Measurements from ENCODE around the gene SLC9A3. TPM values are rescaled to one million over a fixed set of nuclear protein-coding genes. Genes with fewer than 3 reads are reported as not detected.

The SLC9A3 gene
- total and polyA plus RNA-seq, 2 of the 13 experiments (the other 11 are each of a cell fraction or from before 2014, with no cell fraction given) = 1.5 to 1.8 TPM

GRCh38 chr5:443239-444151 lies 80.8 kb downstream of the SLC9A3 start (continued):
- no peak for TF ChIP-seq ZNF839 (CRISPR knock-in tag; IDR thresholded peaks at IDR 0.05; ENCODE audit: borderline replicate concordance)
- peak; percentile 34; the same call in 1 of the 2 replicates for TF ChIP-seq YEATS4 (CRISPR knock-in tag; IDR thresholded peaks at IDR 0.05; ENCODE audit: borderline replicate concordance)
- TF ChIP-seq ZNF776 (CRISPR knock-in tag; IDR thresholded peaks at IDR 0.05) = 0 out of 2 replicates have a peak, but pooled peaks have one; percentile 13
- TF ChIP-seq SPEN (CRISPR knock-in tag; IDR thresholded peaks at IDR 0.05; ENCODE audit: low read depth) = 0 out of 2 replicates have a peak, but pooled peaks have one; percentile 33
- 0 out of 2 replicates have a peak, but pooled peaks have one; percentile 53 for TF ChIP-seq DNMT1 (CRISPR knock-in tag; IDR thresholded peaks at IDR 0.05)
- TF ChIP-seq MLXIP (CRISPR knock-in tag; IDR thresholded peaks at IDR 0.05; ENCODE audit: borderline replicate concordance) = no peak
- 0 out of 2 replicates have a peak, but pooled peaks have one; percentile 23 for TF ChIP-seq ZNF430 (CRISPR knock-in tag; IDR thresholded peaks at IDR 0.05)
- no peak for TF ChIP-seq MED13 (CRISPR knock-in tag; IDR thresholded peaks at IDR 0.05)
- no peak for TF ChIP-seq TBX3 (IDR thresholded peaks at IDR 0.05; ENCODE audit: borderline replicate concordance)
- TF ChIP-seq ZNF737 (CRISPR knock-in tag; IDR thresholded peaks at IDR 0.05; ENCODE audit: borderline replicate concordance) = 0 out of 2 replicates have a peak, but pooled peaks have one; percentile 24
- TF ChIP-seq HDAC1 (CRISPR knock-in tag; IDR thresholded peaks at IDR 0.05) = peak; percentile 56; the same call in 1 of the 2 replicates
- TF ChIP-seq ZFX (CRISPR knock-in tag; IDR thresholded peaks at IDR 0.05; ENCODE audit: low read depth) = peak; percentile 40; the same call in 1 of the 2 replicates
- TF ChIP-seq POLR2AphosphoS5 (IDR thresholded peaks at IDR 0.05; ENCODE audit: low read depth, low read length) = no peak
- peak; percentile 57 for TF ChIP-seq ZEB1 (IDR thresholded peaks at IDR 0.05; ENCODE audit: insufficient replicate concordance, low read depth)
- TF ChIP-seq ZKSCAN8 (CRISPR knock-in tag; IDR thresholded peaks at IDR 0.05; ENCODE audit: borderline replicate concordance) = no peak
- TF ChIP-seq GABPB1 (CRISPR knock-in tag; IDR thresholded peaks at IDR 0.05) = peak; percentile 86; the same call in 1 of the 2 replicates
- 0 out of 2 replicates have a peak, but pooled peaks have one; percentile 66 for TF ChIP-seq FOXC1 (CRISPR knock-in tag; IDR thresholded peaks at IDR 0.05; ENCODE audit: borderline replicate concordance)
- TF ChIP-seq ZNF740 (CRISPR knock-in tag; IDR thresholded peaks at IDR 0.05) = 0 out of 2 replicates have a peak, but pooled peaks have one; percentile 19
- TF ChIP-seq NPAS2 (CRISPR knock-in tag; IDR thresholded peaks at IDR 0.05; ENCODE audit: borderline replicate concordance) = no peak
- no peak for TF ChIP-seq ZSCAN12 (CRISPR knock-in tag; IDR thresholded peaks at IDR 0.05)
- TF ChIP-seq ZBTB14 (CRISPR knock-in tag; IDR thresholded peaks at IDR 0.05) = no peak; the same call in 1 of the 2 replicates
- no peak for TF ChIP-seq ZNF766 (CRISPR knock-in tag; IDR thresholded peaks at IDR 0.05; ENCODE audit: borderline replicate concordance)
- 0 out of 2 replicates have a peak, but pooled peaks have one; percentile 7 for TF ChIP-seq SRY (CRISPR knock-in tag; IDR thresholded peaks at IDR 0.05)
- no peak for TF ChIP-seq REPIN1 (CRISPR knock-in tag; IDR thresholded peaks at IDR 0.05; ENCODE audit: borderline replicate concordance, low read depth)
- TF ChIP-seq ZNF572 (CRISPR knock-in tag; IDR thresholded peaks at IDR 0.05) = 0 out of 2 replicates have a peak, but pooled peaks have one; percentile 28

All from HepG2 (cell line).